K562 (cell line): ENCODE measurements around the gene SLC2A8. TPM values are rescaled to one million over a fixed set of nuclear protein-coding genes. Genes with fewer than 3 reads are reported as not detected.

Source experiments
- ATAC-seq: fragments of 200-7000 bp; cut with Tn5 transposase; 3 replicates; pipeline ENCODE4 v1.9.1; 2020; ENCODE audit warnings: moderate library complexity
- BruUV-seq: library from RNA; stranded (reverse); fragments of 400-500 nt; replicated peaks from 2 replicates; lab custom pipeline; 2021; lab: Mats Ljungman, UMichigan
- CTCF ChIA-PET: fragments of 300-600 bp; formaldehyde crosslinking; extraction: SDS; loops from one replicate; lab custom pipeline; 2021; ENCODE audit warnings: low intra/inter-chr PET ratio; lab: Yijun Ruan, JAX
- POLR2A ChIA-PET: fragments of 300-600, 350-650 bp; sonication (Branson Sonifier 250); formaldehyde crosslinking; extraction: SDS; loops from one replicate; lab custom pipeline; 2021; ENCODE audit warnings: antibody characterized with exemption, inconsistent platforms; lab: Yijun Ruan, JAX
- DNase-seq, 4 experiments: peaks; one replicate each; pipeline versions ENCODE4 v3.0.0 to v3.0.0-alpha.2; 2011 to 2018; ENCODE audit warnings: low spot score in 3 of 4, mixed read lengths in 3 of 4; ENCODE audit errors: extremely low read depth in 1 of 4
- FAIRE-seq: peaks from 2 replicates; lab custom pipeline; 2011; peaks lifted over from hg19 to GRCh38; lab: Jason Lieb, UNC
- H2AFZ ChIP-seq: 2 replicates; pipeline ENCODE4 v1.6.0; 2011; ENCODE audit warnings: low read depth, low read length, control low read depth, inconsistent platforms
- H3K27ac ChIP-seq: fragments of 200-600 bp; 3 replicates; pipeline ENCODE4 v1.8.0; 2011; ENCODE audit warnings: low read depth, mild to moderate bottlenecking, control low read depth, inconsistent platforms, low read length, moderate library complexity, mixed read lengths; ENCODE audit errors: extremely low read depth
- H3K27me3 ChIP-seq, 2 experiments: fragments of 300-600 bp in 1 of 2; 2 replicates in 1 of 2; 3 replicates in 1 of 2; pipeline versions ENCODE4 v1.6.0 to v1.8.0; 2011; ENCODE audit warnings: inconsistent platforms in 2 of 2, low read length in 2 of 2, mild to moderate bottlenecking in 1 of 2, mixed read lengths in 1 of 2, moderate library complexity in 1 of 2; ENCODE audit not compliant: control insufficient read depth in 2 of 2, insufficient read depth in 2 of 2
- H3K36me3 ChIP-seq: fragments of 300-600 bp; 3 replicates; pipeline ENCODE4 v1.8.0; 2011; ENCODE audit warnings: mild to moderate bottlenecking, low read length, inconsistent platforms; ENCODE audit not compliant: control insufficient read depth, insufficient read depth
- H3K4me1 ChIP-seq, 2 experiments: fragments of 200-600 bp in 1 of 2; replicated peaks in 1 of 2; 2 replicates in 1 of 2; 3 replicates in 1 of 2; pipeline versions ENCODE4 v1.5.1 to v1.8.0; 2011; ENCODE audit warnings: inconsistent platforms in 2 of 2, low read length in 2 of 2, mild to moderate bottlenecking in 1 of 2, mixed read lengths in 1 of 2, moderate library complexity in 1 of 2; ENCODE audit not compliant: control insufficient read depth in 2 of 2, insufficient read depth in 2 of 2
- H3K4me2 ChIP-seq: 2 replicates; pipeline ENCODE4 v1.6.1; 2011; ENCODE audit warnings: low read length, control low read depth, inconsistent platforms, mixed read lengths; ENCODE audit not compliant: insufficient read depth
- H3K4me3 ChIP-seq: fragments of 200-600 bp; sonication (generic), shearing (Covaris generic); 2 replicates; pipeline ENCODE4 v1.5.1; 2016; ENCODE audit warnings: control low read depth, inconsistent platforms
- H3K79me2 ChIP-seq: fragments of 200-600 bp; 3 replicates; pipeline ENCODE4 v1.8.0; 2011; ENCODE audit warnings: low read length, inconsistent platforms; ENCODE audit not compliant: control insufficient read depth, insufficient read depth
- H3K9ac ChIP-seq, 2 experiments: 2 replicates each; pipeline versions ENCODE4 v1.6.0 to v1.6.1; 2011; ENCODE audit warnings: low read depth in 2 of 2, low read length in 2 of 2, control low read depth in 1 of 2, inconsistent platforms in 1 of 2, mild to moderate bottlenecking in 1 of 2, mixed read lengths in 1 of 2; ENCODE audit not compliant: insufficient read depth in 1 of 2
- H3K9me1 ChIP-seq: one replicate; pipeline ENCODE4 v1.6.0; 2011; ENCODE audit warnings: inconsistent platforms, mild to moderate bottlenecking, low read length, moderate library complexity; ENCODE audit not compliant: control insufficient read depth, insufficient read depth
- H3K9me3 ChIP-seq: replicated peaks from 2 replicates; pipeline ENCODE4 v1.5.1; 2011; ENCODE audit warnings: low read depth, low read length, inconsistent platforms; ENCODE audit not compliant: control insufficient read depth, insufficient read depth
- H4K20me1 ChIP-seq: replicated peaks from 2 replicates; pipeline ENCODE4 v1.6.1; 2011; ENCODE audit warnings: low read length, inconsistent platforms, mixed read lengths; ENCODE audit not compliant: control insufficient read depth, insufficient read depth
- MIER1 ChIP-seq: fragments of 450-650 bp; IDR thresholded peaks from 2 replicates; pipeline ENCODE4 v1.6.1; 2016; ENCODE audit warnings: antibody characterized with exemption, mild to moderate bottlenecking, low read depth
- SAFB2 ChIP-seq: fragments of 200-400 bp; formaldehyde crosslinking; IDR thresholded peaks from 2 replicates; pipeline ENCODE4 v1.6.1; 2018; ENCODE audit warnings: borderline replicate concordance, low read length, low read depth, moderate library complexity; ENCODE audit not compliant: severe bottlenecking
- SIN3A ChIP-seq, 2 experiments: fragments of 150-350 bp in 1 of 2; IDR thresholded peaks; 2 replicates each; pipeline ENCODE4 v1.6.1; 2011 to 2016; ENCODE audit warnings: borderline replicate concordance in 2 of 2, low read depth in 2 of 2, low read length in 2 of 2, mild to moderate bottlenecking in 2 of 2, moderate library complexity in 2 of 2; ENCODE audit not compliant: control insufficient read depth in 1 of 2
- SMAD1 ChIP-seq: fragments of 150-350 bp; IDR thresholded peaks from 2 replicates; pipeline ENCODE4 v1.6.1; 2014; ENCODE audit warnings: low read length, low read depth; ENCODE audit not compliant: partially characterized antibody
- SUPT5H ChIP-seq: fragments of 450-650 bp; IDR thresholded peaks from 2 replicates; pipeline ENCODE4 v1.6.1; 2016
- TAF15 ChIP-seq: fragments of 200-400 bp; formaldehyde crosslinking; IDR thresholded peaks from 2 replicates; pipeline ENCODE4 v1.6.1; 2017; ENCODE audit warnings: mild to moderate bottlenecking, low read depth, low read length, moderate library complexity
- XRCC5 ChIP-seq: fragments of 200-400 bp; formaldehyde crosslinking; IDR thresholded peaks from 2 replicates; pipeline ENCODE4 v1.6.1; 2017; ENCODE audit warnings: low read depth, mild to moderate bottlenecking, low read length
- WGBS: fragments of 100-300 bp; shearing (Covaris generic); methylation state at CpG from one replicate; pipeline ENCODE4 v1.1.6; 2016; ENCODE audit warnings: low coverage, mixed read lengths; ENCODE audit not compliant: insufficient coverage; ENCODE audit errors: missing lambda C conversion rate; 5-methylcytosine and 5-hydroxymethylcytosine counted together
- in situ Hi-C: fragments of 300-500 bp; cut with MboI; formaldehyde crosslinking; loops from 4 replicates; pipeline ENCODE4 v1.15.0; 2018; ENCODE audit warnings: inconsistent platforms, mixed read lengths
- intact Hi-C: fragments of 100-400 bp; cut with micrococcal nuclease; formaldehyde crosslinking; loops from 2 replicates; pipeline ENCODE4 v1.14.2; 2022
- polyA plus RNA-seq, 8 experiments: library from polyadenylated mRNA; depleted of rRNA in 4 of 8; stranded (reverse) in 5 of 8; unstranded in 3 of 8; fragments of >200 nt; fragmentation: Nextera tagmentation in 2 of 8; fragmentation: Illumina TruSeq in 1 of 8; extraction: Ambion mirVana in 2 of 8; extraction: Trizol in 1 of 8; gene quantifications; 2 replicates each; pipeline versions ENCODE4 v1.2.1 to v1.2.3, GENCODE V29; 2011 to 2014; ENCODE audit warnings: inconsistent platforms in 1 of 8, missing spikeins in 1 of 8
- total RNA-seq, 7 experiments: library from RNA; depleted of rRNA in 6 of 7; stranded (reverse); fragments of >200 nt in 6 of 7; fragmentation: Illumina TruSeq in 2 of 7; extraction: Trizol in 2 of 7; gene quantifications; 2 replicates each; pipeline versions ENCODE4 v1.2.1 to v1.2.3, GENCODE V29; 2011 to 2021; ENCODE audit warnings: low replicate concordance in 1 of 7
- TF ChIP-seq, protein P1 (sequence below): sonication (generic); formaldehyde crosslinking; IDR thresholded peaks from 2 replicates; pipeline ENCODE4 v1.8.0; 2022; ENCODE audit warnings: mild to moderate bottlenecking, missing genetic modification reagents
- TF ChIP-seq, protein P2 (sequence below): fragments of 450-650 bp; IDR thresholded peaks from 2 replicates; pipeline ENCODE4 v1.6.1; 2018; ENCODE audit not compliant: partially characterized antibody

Gene SLC2A8
- total and polyA plus RNA-seq, 9 of the 15 experiments (the other 6 are each of a cell fraction or from before 2014, with no cell fraction given): 0.13 to 12.9 (median 5.2) TPM

DNA sequence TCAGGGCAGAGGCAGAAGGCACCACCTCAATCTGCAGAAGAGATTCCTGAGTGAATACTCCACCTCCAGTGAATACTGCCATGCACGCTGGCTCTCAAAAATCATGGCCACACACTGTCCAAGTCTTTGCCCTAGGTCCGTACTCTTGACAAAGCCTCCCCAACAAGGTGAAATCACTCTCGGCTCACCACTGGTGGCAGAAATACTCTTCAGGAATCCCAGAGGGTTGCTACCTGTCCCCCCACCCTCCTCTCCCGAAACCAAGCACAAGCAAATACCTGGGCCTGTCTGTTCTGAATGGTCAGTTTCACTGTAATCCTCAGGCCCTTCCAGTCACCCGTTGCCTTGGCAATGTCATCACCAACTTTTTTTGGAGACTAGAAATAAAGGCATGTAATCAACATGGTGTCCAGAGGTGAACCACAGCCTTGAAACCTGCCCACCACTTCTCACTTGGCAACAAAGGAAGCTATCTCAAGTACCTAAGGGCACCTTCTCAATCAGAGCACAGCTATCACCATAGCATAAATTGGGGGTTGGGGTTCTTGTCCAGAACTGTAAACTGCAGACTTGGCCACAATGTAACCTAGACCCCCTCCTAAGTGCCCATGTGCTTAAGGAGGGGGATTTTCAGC is 52.5 kb downstream of the SLC2A8 start (continued):
- TF ChIP-seq MIER1 (no peak), SMAD1 (no peak), TAF15 (no peak)

DNA sequence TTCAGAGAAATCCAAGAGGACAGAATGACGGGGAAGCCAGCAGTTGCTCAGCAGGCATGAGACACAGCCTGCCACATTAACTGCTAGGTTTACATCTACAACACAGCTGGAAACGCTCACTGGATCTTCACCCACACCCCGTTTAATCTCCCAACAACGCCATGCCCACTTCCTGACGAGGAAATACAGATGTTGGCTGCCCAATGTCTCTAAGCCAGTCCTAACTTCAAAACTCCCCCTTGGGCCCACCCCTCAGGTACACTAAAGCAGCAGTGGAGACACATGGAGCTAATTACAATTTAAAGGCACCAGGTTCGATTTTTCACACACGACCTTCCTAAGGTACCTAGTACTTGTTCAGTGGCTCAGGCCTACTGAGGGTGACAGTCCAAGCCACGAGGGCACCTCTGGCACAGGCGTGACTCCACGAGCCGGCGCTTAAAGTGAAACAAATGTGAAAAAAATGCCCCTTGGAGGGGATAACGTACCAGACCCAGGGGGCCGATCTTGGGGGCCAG is 53.3 kb downstream of the SLC2A8 start:
- Histone ChIP-seq H3K9me1 (no peaks in the 10 kb centered on the region), H3K4me3 (peak overlapping the region; percentile 78), H2AFZ (no peak overlapping the region), H4K20me1 (peaks cover 35% of the 10 kb centered on the region), H3K27ac (peak overlapping the region; percentile 82), H3K9ac (peak overlapping the region; percentile 94 to 97), H3K4me1 (peaks cover 21 to 24% of the 10 kb centered on the region in 2 experiments; a peak in 4 of 5 replicates), H3K27me3 (no peaks in the 10 kb centered on the region), H3K4me2 (peak overlapping the region; percentile 100), H3K9me3 (no peaks in the 10 kb centered on the region; the same call in 1 of the 2 replicates), H3K36me3 (peaks cover 60% of the 10 kb centered on the region), H3K79me2 (peaks cover 61% of the 10 kb centered on the region)
- in situ Hi-C loops: no loop called here
- DNase-seq (peak in 2 of 4 experiments; percentile 17 to 19), ATAC-seq (no peak), FAIRE-seq (no peak)
- CTCF ChIA-PET: no interaction called here
- POLR2A ChIA-PET: interaction anchor here (0.6 to 3.6 kb wide), 21 partner anchors 8 to 240 kb away, joined by 3 to 21 read pairs (median 4); partner anchors contain the start of genes SLC2A8 and ZNF79
- no TSS peak for BruUV-seq
- WGBS: under 1% methylated on average over 14 of the region's 14 CpGs
- intact Hi-C loops: no loop called here
- TF ChIP-seq SAFB2 (no peak), XRCC5 (0 out of 2 replicates have a peak, but pooled peaks have one; percentile 35), SIN3A (IDR thresholded peaks at IDR 0.05; ENCODE audit: borderline replicate concordance in 2 of 2, control insufficient read depth in 1 of 2, low read depth in 2 of 2, low read length in 2 of 2) (peak in 1 of 2 experiments; percentile 46; a peak in 1 of 4 replicates), SUPT5H (0 out of 2 replicates have a peak, but pooled peaks have one; percentile 6)
- TF ChIP-seq, protein P1, sequence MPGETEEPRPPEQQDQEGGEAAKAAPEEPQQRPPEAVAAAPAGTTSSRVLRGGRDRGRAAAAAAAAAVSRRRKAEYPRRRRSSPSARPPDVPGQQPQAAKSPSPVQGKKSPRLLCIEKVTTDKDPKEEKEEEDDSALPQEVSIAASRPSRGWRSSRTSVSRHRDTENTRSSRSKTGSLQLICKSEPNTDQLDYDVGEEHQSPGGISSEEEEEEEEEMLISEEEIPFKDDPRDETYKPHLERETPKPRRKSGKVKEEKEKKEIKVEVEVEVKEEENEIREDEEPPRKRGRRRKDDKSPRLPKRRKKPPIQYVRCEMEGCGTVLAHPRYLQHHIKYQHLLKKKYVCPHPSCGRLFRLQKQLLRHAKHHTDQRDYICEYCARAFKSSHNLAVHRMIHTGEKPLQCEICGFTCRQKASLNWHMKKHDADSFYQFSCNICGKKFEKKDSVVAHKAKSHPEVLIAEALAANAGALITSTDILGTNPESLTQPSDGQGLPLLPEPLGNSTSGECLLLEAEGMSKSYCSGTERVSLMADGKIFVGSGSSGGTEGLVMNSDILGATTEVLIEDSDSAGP: 0 out of 2 replicates have a peak, but pooled peaks have one; percentile 22
- TF ChIP-seq, protein P2, sequence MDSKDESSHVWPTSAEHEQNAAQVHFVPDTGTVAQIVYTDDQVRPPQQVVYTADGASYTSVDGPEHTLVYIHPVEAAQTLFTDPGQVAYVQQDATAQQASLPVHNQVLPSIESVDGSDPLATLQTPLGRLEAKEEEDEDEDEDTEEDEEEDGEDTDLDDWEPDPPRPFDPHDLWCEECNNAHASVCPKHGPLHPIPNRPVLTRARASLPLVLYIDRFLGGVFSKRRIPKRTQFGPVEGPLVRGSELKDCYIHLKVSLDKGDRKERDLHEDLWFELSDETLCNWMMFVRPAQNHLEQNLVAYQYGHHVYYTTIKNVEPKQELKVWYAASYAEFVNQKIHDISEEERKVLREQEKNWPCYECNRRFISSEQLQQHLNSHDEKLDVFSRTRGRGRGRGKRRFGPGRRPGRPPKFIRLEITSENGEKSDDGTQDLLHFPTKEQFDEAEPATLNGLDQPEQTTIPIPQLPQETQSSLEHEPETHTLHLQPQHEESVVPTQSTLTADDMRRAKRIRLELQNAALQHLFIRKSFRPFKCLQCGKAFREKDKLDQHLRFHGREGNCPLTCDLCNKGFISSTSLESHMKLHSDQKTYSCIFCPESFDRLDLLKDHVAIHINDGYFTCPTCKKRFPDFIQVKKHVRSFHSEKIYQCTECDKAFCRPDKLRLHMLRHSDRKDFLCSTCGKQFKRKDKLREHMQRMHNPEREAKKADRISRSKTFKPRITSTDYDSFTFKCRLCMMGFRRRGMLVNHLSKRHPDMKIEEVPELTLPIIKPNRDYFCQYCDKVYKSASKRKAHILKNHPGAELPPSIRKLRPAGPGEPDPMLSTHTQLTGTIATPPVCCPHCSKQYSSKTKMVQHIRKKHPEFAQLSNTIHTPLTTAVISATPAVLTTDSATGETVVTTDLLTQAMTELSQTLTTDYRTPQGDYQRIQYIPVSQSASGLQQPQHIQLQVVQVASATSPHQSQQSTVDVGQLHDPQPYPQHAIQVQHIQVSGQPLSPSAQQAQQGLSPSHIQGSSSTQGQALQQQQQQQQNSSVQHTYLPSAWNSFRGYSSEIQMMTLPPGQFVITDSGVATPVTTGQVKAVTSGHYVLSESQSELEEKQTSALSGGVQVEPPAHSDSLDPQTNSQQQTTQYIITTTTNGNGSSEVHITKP: peak; percentile 55
